Erythroblast (primary cell): ENCODE measurements around the gene PARS2.

Experiments
- DNase-seq, 2 experiments: peaks; one replicate each; lab custom pipeline; 2025; lab: John Stamatoyannopoulos, UW
- GATA1 ChIP-seq: IDR thresholded peaks from 2 replicates; pipeline ENCODE4 v1.6.1; 2011; ENCODE audit warnings: low read depth, mild to moderate bottlenecking, control low read depth, low read length, moderate library complexity
- POLR2A ChIP-seq: IDR thresholded peaks from 2 replicates; pipeline ENCODE4 v1.6.1; 2011; ENCODE audit warnings: mild to moderate bottlenecking, low read length

PARS2 gene

GRCh38 chr1:54764133-54764921 is at the start of gene PARS2:
Gene PARS2 (minus strand): TSS chr1:54764523. CDS start chr1:54759161, 5,362 bp downstream.
- TF ChIP-seq GATA1 (no peak), POLR2A (peak; percentile 79)
- peak; percentile 99 for DNase-seq

GRCh38 chr1:54814126-54814498 is 49.8 kb upstream of the PARS2 start:
- no peak for DNase-seq
- TF ChIP-seq GATA1: no peak
- no peak for TF ChIP-seq POLR2A

- TF ChIP-seq GATA1: no peak
- no peak for TF ChIP-seq POLR2A
- DNase-seq: no peak
Measured at GRCh38 chr1:54813485-54814125, 49.3 kb upstream of the PARS2 start.

- TF ChIP-seq GATA1 (no peak), POLR2A (no peak)
- DNase-seq: no peak
Measured at GRCh38 chr1:54812801-54813484, 48.6 kb upstream of the PARS2 start.

GRCh38 chr1:54811739-54812655 is 47.7 kb upstream of the PARS2 start:
- no peak for DNase-seq
- TF ChIP-seq POLR2A (no peak), GATA1 (no peak)

- TF ChIP-seq GATA1 (no peak), POLR2A (no peak)
- no peak for DNase-seq
Measured at GRCh38 chr1:54811066-54811465, 46.7 kb upstream of the PARS2 start.

GRCh38 chr1:54810153-54810942 is 46.0 kb upstream of the PARS2 start:
- TF ChIP-seq GATA1 (no peak), POLR2A (no peak)
- DNase-seq: peak; percentile 36 to 61

- no peak for DNase-seq
- no peak for TF ChIP-seq POLR2A
- TF ChIP-seq GATA1: no peak
Measured at GRCh38 chr1:54809496-54810074, 45.3 kb upstream of the PARS2 start.

GRCh38 chr1:54808443-54809207 is 44.3 kb upstream of the PARS2 start:
- TF ChIP-seq GATA1: no peak
- no peak for TF ChIP-seq POLR2A
- DNase-seq: no peak

GRCh38 chr1:54807756-54808155 is 43.4 kb upstream of the PARS2 start:
- TF ChIP-seq GATA1: no peak
- TF ChIP-seq POLR2A: no peak
- DNase-seq: no peak

GRCh38 chr1:54806931-54807611 is 42.7 kb upstream of the PARS2 start:
- DNase-seq: peak in 1 of 2 experiments; percentile 8
- TF ChIP-seq POLR2A (no peak), GATA1 (no peak)

- no peak for TF ChIP-seq GATA1
- DNase-seq: no peak
Measured at GRCh38 chr1:54805981-54806381, 41.7 kb upstream of the PARS2 start.
